HEK293 (cell line): ENCODE data around the gene CDCA8.

Experiments
- CTCF ChIA-PET: fragments of 350-600 bp; formaldehyde crosslinking; extraction: SDS; loops from one replicate; lab custom pipeline; 2021; ENCODE audit warnings: antibody characterized with exemption; lab: Yijun Ruan, JAX
- POLR2A ChIA-PET: fragments of 300-600 bp; formaldehyde crosslinking; extraction: SDS; loops from one replicate; lab custom pipeline; 2020; ENCODE audit warnings: antibody characterized with exemption, inconsistent platforms; lab: Yijun Ruan, JAX
- H3K27ac ChIP-seq: fragments of 200-500 bp; sonication (Bioruptor generic); 2 replicates; pipeline ENCODE4 v1.5.1; 2014; ENCODE audit warnings: low read depth, low read length, control low read depth, inconsistent platforms; ENCODE audit errors: extremely low read depth
- H3K36me3 ChIP-seq, 2 experiments: fragments of 200-500 bp in 1 of 2; sonication (Bioruptor generic) in 1 of 2; 1 replicate in 1 of 2; 2 replicates in 1 of 2; pipeline ENCODE4 v1.5.1; 2014 to 2017; ENCODE audit warnings: inconsistent platforms in 2 of 2, low read length in 2 of 2; ENCODE audit not compliant: control insufficient read depth in 2 of 2, insufficient read depth in 1 of 2
- H3K4me1 ChIP-seq: fragments of 200-500 bp; sonication (Bioruptor generic); 2 replicates; pipeline ENCODE4 v1.5.1; 2014; ENCODE audit warnings: mild to moderate bottlenecking, low read length, inconsistent platforms; ENCODE audit not compliant: control insufficient read depth, insufficient read depth
- H3K4me3 ChIP-seq: 2 replicates; pipeline ENCODE4 v1.5.1; 2011; ENCODE audit warnings: low read depth, mild to moderate bottlenecking, control low read depth, low read length, moderate library complexity
- H3K9me3 ChIP-seq: fragments of 200-500 bp; sonication (Bioruptor generic); 2 replicates; pipeline ENCODE4 v1.5.1; 2014; ENCODE audit warnings: low read depth, low read length, inconsistent platforms; ENCODE audit not compliant: control insufficient read depth, insufficient read depth
- GLI2 ChIP-seq: fragments of 450-650 bp; formaldehyde crosslinking; IDR thresholded peaks from 2 replicates; pipeline ENCODE4; 2017; ENCODE audit warnings: missing biosample characterization, missing genetic modification characterization, low read depth, borderline replicate concordance
- GLI4 ChIP-seq: fragments of 450-650 bp; formaldehyde crosslinking; IDR thresholded peaks from 2 replicates; pipeline ENCODE4 v1.5.1; 2016; ENCODE audit warnings: missing biosample characterization, missing genetic modification characterization
- HOXC10 ChIP-seq: sonication (generic); formaldehyde crosslinking; IDR thresholded peaks from 2 replicates; pipeline ENCODE4 v1.8.1; 2023; ENCODE audit warnings: mild to moderate bottlenecking, missing genetic modification reagents
- SETDB1 ChIP-seq: IDR thresholded peaks from one replicate; pipeline ENCODE4 v1.6.1; 2017; ENCODE audit warnings: mild to moderate bottlenecking, low read length, moderate library complexity, mixed read lengths; ENCODE audit not compliant: insufficient read length
- SP7 ChIP-seq: fragments of 450-650 bp; formaldehyde crosslinking; IDR thresholded peaks from 2 replicates; pipeline ENCODE4 v1.5.1; 2016; ENCODE audit warnings: missing biosample characterization, missing genetic modification characterization
- TRIM28 ChIP-seq: IDR thresholded peaks from 2 replicates; pipeline ENCODE4 v1.6.1; 2011; ENCODE audit warnings: low read length, control low read depth, borderline replicate concordance
- ZNF16 ChIP-seq: fragments of 450-650 bp; formaldehyde crosslinking; IDR thresholded peaks from 2 replicates; pipeline ENCODE4 v1.5.1; 2016; ENCODE audit warnings: low read depth, missing biosample characterization, missing genetic modification characterization
- ZNF24 ChIP-seq: fragments of 450-650 bp; formaldehyde crosslinking; IDR thresholded peaks from 2 replicates; pipeline ENCODE4 v1.5.1; 2016; ENCODE audit warnings: missing biosample characterization, missing genetic modification characterization
- ZNF37A ChIP-seq: fragments of 450-650 bp; IDR thresholded peaks from 2 replicates; pipeline ENCODE4 v1.5.1; 2018; ENCODE audit warnings: missing biosample characterization, missing genetic modification characterization
- ZNF433 ChIP-seq: fragments of 450-650 bp; formaldehyde crosslinking; IDR thresholded peaks from 2 replicates; pipeline ENCODE4 v1.5.1; 2016; ENCODE audit warnings: missing biosample characterization, missing genetic modification characterization, low read depth
- ZNF473 ChIP-seq: fragments of 450-650 bp; formaldehyde crosslinking; IDR thresholded peaks from 2 replicates; pipeline ENCODE4 v1.5.1; 2017; ENCODE audit warnings: missing biosample characterization, missing genetic modification characterization
- ZNF530 ChIP-seq: fragments of 450-650 bp; formaldehyde crosslinking; IDR thresholded peaks from 2 replicates; pipeline ENCODE4 v1.5.1; 2016; ENCODE audit warnings: low read depth, missing biosample characterization, missing genetic modification characterization
- ZNF621 ChIP-seq: fragments of 450-650 bp; formaldehyde crosslinking; IDR thresholded peaks from 2 replicates; pipeline ENCODE4 v1.5.1; 2017; ENCODE audit warnings: missing biosample characterization, missing genetic modification characterization
- ZNF768 ChIP-seq: fragments of 450-650 bp; formaldehyde crosslinking; IDR thresholded peaks from 2 replicates; pipeline ENCODE4 v1.5.1; 2018; ENCODE audit warnings: missing biosample characterization, mild to moderate bottlenecking, missing genetic modification characterization
- TF ChIP-seq, protein P1 (sequence below): fragments of 450-650 bp; IDR thresholded peaks from 2 replicates; pipeline ENCODE4 v1.5.1; 2018; ENCODE audit warnings: missing biosample characterization, missing genetic modification characterization
- TF ChIP-seq, protein P2 (sequence below): fragments of 450-650 bp; formaldehyde crosslinking; IDR thresholded peaks from 2 replicates; pipeline ENCODE4 v1.5.1; 2017; ENCODE audit warnings: missing biosample characterization, missing genetic modification characterization
- TF ChIP-seq, protein P3 (sequence below): fragments of 450-650 bp; formaldehyde crosslinking; IDR thresholded peaks from 2 replicates; pipeline ENCODE4 v1.5.1; 2016; ENCODE audit warnings: missing biosample characterization, missing genetic modification characterization
- TF ChIP-seq, protein P4 (sequence below): fragments of 450-650 bp; formaldehyde crosslinking; IDR thresholded peaks from 2 replicates; pipeline ENCODE4 v1.5.1; 2017; ENCODE audit warnings: missing biosample characterization, missing genetic modification characterization
- TF ChIP-seq, protein P5 (sequence below): fragments of 450-650 bp; formaldehyde crosslinking; IDR thresholded peaks from 2 replicates; pipeline ENCODE4 v1.5.1; 2016; ENCODE audit warnings: missing biosample characterization, missing genetic modification characterization

The CDCA8 gene

DNA sequence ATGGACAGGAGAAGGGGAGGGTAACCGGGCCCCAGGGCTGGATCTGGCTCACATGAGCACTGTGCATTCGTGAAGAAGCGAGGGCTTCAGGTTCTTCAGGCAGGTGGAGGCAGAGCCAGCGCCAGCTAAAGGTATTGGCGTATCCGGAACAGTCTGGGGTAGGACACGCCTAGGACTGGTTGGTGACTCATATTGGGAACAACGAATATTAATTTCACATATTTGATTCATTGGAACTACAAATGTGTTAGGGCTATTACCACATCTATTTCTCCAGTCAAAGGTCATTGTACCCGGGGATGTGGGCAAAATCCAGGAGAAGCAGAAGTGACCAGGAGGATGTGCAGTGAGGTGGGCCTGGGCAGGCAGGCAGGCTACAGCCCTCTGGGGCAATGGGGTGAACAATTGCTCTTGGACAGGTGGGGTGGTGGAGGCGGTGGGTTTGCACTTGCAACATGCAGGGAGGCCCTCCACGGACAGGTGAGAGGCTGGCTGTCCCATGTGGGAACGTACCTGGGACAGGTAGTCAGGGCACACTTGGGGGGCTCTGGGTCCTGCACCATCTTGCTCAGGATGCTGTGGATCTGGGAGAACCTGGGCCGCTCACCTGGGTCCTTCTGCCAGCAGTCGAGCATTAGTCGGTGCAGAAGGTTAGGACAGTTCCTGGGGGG, 26.7 kb downstream of the CDCA8 start:
- no peak overlapping the region for H3K27ac ChIP-seq
- ChIA-PET POLR2A (no interaction called here), CTCF (interaction anchor here (0.6 kb wide), 1 partner anchor 8 kb away, joined by 4 read pairs; no protein-coding TSS in a partner anchor)
- TF ChIP-seq ZNF37A (tag by site-specific recombination) (no peak), ZNF16 (no peak), ZNF24 (tag by site-specific recombination) (no peak), ZNF621 (no peak), TRIM28 (no peak), ZNF433 (tag by site-specific recombination) (no peak), HOXC10 (no peak), SETDB1 (no peak), ZNF530 (tag by site-specific recombination) (no peak), ZNF768 (tag by site-specific recombination) (no peak), GLI4 (tag by site-specific recombination) (no peak), SP7 (tag by site-specific recombination) (no peak)
- TF ChIP-seq, protein P1, sequence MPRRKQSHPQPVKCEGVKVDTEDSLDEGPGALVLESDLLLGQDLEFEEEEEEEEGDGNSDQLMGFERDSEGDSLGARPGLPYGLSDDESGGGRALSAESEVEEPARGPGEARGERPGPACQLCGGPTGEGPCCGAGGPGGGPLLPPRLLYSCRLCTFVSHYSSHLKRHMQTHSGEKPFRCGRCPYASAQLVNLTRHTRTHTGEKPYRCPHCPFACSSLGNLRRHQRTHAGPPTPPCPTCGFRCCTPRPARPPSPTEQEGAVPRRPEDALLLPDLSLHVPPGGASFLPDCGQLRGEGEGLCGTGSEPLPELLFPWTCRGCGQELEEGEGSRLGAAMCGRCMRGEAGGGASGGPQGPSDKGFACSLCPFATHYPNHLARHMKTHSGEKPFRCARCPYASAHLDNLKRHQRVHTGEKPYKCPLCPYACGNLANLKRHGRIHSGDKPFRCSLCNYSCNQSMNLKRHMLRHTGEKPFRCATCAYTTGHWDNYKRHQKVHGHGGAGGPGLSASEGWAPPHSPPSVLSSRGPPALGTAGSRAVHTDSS (tag by site-specific recombination) = no peak
- TF ChIP-seq, protein P2, sequence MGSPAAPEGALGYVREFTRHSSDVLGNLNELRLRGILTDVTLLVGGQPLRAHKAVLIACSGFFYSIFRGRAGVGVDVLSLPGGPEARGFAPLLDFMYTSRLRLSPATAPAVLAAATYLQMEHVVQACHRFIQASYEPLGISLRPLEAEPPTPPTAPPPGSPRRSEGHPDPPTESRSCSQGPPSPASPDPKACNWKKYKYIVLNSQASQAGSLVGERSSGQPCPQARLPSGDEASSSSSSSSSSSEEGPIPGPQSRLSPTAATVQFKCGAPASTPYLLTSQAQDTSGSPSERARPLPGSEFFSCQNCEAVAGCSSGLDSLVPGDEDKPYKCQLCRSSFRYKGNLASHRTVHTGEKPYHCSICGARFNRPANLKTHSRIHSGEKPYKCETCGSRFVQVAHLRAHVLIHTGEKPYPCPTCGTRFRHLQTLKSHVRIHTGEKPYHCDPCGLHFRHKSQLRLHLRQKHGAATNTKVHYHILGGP (tag by site-specific recombination) = no peak
- TF ChIP-seq, protein P3, sequence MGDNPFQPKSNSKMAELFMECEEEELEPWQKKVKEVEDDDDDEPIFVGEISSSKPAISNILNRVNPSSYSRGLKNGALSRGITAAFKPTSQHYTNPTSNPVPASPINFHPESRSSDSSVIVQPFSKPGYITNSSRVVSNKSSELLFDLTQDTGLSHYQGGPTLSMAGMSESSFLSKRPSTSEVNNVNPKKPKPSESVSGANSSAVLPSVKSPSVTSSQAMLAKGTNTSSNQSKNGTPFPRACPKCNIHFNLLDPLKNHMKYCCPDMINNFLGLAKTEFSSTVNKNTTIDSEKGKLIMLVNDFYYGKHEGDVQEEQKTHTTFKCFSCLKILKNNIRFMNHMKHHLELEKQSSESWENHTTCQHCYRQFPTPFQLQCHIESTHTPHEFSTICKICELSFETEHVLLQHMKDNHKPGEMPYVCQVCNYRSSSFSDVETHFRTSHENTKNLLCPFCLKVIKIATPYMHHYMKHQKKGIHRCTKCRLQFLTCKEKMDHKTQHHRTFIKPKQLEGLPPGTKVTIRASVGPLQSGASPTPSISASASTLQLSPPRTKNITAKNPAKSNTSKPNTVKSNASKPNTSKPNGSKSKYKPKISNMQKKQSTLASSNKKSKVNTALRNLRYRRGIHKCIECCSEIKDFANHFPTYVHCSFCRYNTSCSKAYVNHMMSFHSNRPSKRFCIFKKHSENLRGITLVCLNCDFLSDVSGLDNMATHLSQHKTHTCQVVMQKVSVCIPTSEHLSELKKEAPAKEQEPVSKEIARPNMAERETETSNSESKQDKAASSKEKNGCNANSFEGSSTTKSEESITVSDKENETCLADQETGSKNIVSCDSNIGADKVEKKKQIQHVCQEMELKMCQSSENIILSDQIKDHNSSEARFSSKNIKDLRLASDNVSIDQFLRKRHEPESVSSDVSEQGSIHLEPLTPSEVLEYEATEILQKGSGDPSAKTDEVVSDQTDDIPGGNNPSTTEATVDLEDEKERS (tag by site-specific recombination) = no peak
- no peaks in the 10 kb centered on the region for H3K9me3 ChIP-seq
- H3K4me3 ChIP-seq = no peak overlapping the region
- H3K36me3 ChIP-seq = no peaks in the 10 kb centered on the region
- H3K4me1 ChIP-seq = no peaks in the 10 kb centered on the region

DNA sequence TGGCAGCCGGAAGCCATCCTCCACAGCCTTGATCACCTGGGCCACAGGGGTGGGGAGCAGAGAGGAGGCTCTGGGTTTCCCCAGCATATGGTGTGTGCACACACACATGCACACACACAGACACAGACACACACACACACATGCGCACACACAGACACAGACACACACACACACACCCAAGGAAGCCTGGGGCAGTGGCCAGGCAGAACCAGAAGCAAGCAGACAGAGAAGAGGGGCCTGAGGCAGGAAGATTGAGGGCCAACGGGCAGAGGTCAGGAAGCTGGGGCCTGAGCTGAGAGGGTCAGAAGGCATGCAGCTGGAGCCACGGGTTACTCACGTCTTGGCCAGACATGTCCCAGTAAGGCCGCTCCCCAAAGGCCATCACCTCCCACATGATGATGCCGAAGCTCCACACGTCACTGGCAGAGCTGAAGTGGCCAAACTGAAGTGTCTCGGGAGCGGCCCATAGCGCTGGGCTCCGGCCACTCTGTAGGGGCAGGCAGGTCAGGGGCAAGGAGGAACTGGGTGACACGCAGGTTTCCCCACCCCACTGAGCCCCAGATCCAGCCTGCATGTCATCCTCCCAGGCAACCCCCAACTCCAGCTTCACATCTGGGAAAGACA, 27.4 kb downstream of the CDCA8 start:
- Histone ChIP-seq H3K27ac (no peak overlapping the region), H3K36me3 (no peaks in the 10 kb centered on the region), H3K9me3 (no peaks in the 10 kb centered on the region), H3K4me1 (no peaks in the 10 kb centered on the region), H3K4me3 (no peak overlapping the region)
- POLR2A ChIA-PET = no interaction called here
- CTCF ChIA-PET = no interaction called here
- TF ChIP-seq, protein P4, sequence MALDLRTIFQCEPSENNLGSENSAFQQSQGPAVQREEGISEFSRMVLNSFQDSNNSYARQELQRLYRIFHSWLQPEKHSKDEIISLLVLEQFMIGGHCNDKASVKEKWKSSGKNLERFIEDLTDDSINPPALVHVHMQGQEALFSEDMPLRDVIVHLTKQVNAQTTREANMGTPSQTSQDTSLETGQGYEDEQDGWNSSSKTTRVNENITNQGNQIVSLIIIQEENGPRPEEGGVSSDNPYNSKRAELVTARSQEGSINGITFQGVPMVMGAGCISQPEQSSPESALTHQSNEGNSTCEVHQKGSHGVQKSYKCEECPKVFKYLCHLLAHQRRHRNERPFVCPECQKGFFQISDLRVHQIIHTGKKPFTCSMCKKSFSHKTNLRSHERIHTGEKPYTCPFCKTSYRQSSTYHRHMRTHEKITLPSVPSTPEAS = peak; percentile 96
- TF ChIP-seq, protein P5, sequence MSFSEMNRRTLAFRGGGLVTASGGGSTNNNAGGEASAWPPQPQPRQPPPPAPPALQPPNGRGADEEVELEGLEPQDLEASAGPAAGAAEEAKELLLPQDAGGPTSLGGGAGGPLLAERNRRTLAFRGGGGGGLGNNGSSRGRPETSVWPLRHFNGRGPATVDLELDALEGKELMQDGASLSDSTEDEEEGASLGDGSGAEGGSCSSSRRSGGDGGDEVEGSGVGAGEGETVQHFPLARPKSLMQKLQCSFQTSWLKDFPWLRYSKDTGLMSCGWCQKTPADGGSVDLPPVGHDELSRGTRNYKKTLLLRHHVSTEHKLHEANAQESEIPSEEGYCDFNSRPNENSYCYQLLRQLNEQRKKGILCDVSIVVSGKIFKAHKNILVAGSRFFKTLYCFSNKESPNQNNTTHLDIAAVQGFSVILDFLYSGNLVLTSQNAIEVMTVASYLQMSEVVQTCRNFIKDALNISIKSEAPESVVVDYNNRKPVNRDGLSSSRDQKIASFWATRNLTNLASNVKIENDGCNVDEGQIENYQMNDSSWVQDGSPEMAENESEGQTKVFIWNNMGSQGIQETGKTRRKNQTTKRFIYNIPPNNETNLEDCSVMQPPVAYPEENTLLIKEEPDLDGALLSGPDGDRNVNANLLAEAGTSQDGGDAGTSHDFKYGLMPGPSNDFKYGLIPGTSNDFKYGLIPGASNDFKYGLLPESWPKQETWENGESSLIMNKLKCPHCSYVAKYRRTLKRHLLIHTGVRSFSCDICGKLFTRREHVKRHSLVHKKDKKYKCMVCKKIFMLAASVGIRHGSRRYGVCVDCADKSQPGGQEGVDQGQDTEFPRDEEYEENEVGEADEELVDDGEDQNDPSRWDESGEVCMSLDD (tag by site-specific recombination) = no peak
- no peak for TF ChIP-seq GLI2
- no peak for TF ChIP-seq ZNF473 (tag by site-specific recombination)
